ENCODE results near the gene CRYGN. TPM values are rescaled to one million over a fixed set of nuclear protein-coding genes. Genes with fewer than 3 reads are reported as not detected.

CRYGN gene
- total and polyA plus RNA-seq, 4 donors = under 0.01 to 0.02 TPM; not detected in 2

DNA sequence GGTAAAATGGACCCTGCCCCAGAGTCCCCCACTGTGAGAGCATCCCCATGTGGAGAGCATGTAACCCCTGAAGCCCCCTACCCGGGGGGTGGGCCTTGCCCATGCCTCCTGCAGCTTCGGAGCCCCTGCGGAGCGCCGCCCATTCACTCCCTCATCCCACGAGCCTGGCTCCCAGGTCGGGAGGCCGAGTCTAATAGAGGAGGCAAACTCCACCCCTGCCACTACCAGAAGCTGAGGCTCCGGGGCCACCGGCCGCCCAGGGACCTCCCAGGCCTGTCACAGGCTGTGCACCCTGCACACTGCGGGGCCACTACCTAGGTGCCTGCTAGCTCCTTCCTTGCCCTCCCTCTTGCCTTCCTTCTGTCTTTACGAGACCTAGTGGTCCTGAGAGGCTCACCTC, 47.5 kb downstream of the CRYGN start:
- Histone ChIP-seq H3K4me1 (ENCODE audit: control insufficient read depth in 4 of 4, insufficient read depth in 4 of 4, low read length in 3 of 4) (no peaks in the 10 kb centered on the region), H3K9ac (ENCODE audit: low read depth in 1 of 2, low read length in 2 of 2) (no peak overlapping the region), H3K27ac (ENCODE audit: low read depth in 1 of 2, low read length in 2 of 2) (no peak overlapping the region), H3K9me3 (ENCODE audit: control insufficient read depth in 4 of 4, low read length in 3 of 4) (no peaks in the 10 kb centered on the region), H3K36me3 (ENCODE audit: control insufficient read depth in 4 of 4, insufficient read depth in 3 of 4, low read depth in 1 of 4, low read length in 3 of 4) (no peaks in the 10 kb centered on the region), H3K4me3 (ENCODE audit: low read depth in 1 of 3, low read length in 3 of 3) (no peak overlapping the region), H3K27me3 (ENCODE audit: control insufficient read depth in 4 of 4, insufficient read depth in 4 of 4, low read length in 3 of 4) (peaks cover 0 to 2% (median 0%) of the 10 kb centered on the region in 4 donors)
- TF ChIP-seq RXRA (IDR thresholded peaks at IDR 0.05) = no peak
- no peak for TF ChIP-seq NR2F2 (IDR thresholded peaks at IDR 0.05)
- TF ChIP-seq GABPA (IDR thresholded peaks at IDR 0.05 in 1 of 2, conservative IDR thresholded peaks at IDR 0.05 in 1 of 2) = no peak
- no peak for TF ChIP-seq TAF1 (conservative IDR thresholded peaks at IDR 0.05)
- TF ChIP-seq, protein P1, sequence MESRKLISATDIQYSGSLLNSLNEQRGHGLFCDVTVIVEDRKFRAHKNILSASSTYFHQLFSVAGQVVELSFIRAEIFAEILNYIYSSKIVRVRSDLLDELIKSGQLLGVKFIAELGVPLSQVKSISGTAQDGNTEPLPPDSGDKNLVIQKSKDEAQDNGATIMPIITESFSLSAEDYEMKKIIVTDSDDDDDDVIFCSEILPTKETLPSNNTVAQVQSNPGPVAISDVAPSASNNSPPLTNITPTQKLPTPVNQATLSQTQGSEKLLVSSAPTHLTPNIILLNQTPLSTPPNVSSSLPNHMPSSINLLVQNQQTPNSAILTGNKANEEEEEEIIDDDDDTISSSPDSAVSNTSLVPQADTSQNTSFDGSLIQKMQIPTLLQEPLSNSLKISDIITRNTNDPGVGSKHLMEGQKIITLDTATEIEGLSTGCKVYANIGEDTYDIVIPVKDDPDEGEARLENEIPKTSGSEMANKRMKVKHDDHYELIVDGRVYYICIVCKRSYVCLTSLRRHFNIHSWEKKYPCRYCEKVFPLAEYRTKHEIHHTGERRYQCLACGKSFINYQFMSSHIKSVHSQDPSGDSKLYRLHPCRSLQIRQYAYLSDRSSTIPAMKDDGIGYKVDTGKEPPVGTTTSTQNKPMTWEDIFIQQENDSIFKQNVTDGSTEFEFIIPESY (IDR thresholded peaks at IDR 0.05) = no peak
- no peak for TF ChIP-seq HNF4G (IDR thresholded peaks at IDR 0.05)
- TF ChIP-seq, protein P2, sequence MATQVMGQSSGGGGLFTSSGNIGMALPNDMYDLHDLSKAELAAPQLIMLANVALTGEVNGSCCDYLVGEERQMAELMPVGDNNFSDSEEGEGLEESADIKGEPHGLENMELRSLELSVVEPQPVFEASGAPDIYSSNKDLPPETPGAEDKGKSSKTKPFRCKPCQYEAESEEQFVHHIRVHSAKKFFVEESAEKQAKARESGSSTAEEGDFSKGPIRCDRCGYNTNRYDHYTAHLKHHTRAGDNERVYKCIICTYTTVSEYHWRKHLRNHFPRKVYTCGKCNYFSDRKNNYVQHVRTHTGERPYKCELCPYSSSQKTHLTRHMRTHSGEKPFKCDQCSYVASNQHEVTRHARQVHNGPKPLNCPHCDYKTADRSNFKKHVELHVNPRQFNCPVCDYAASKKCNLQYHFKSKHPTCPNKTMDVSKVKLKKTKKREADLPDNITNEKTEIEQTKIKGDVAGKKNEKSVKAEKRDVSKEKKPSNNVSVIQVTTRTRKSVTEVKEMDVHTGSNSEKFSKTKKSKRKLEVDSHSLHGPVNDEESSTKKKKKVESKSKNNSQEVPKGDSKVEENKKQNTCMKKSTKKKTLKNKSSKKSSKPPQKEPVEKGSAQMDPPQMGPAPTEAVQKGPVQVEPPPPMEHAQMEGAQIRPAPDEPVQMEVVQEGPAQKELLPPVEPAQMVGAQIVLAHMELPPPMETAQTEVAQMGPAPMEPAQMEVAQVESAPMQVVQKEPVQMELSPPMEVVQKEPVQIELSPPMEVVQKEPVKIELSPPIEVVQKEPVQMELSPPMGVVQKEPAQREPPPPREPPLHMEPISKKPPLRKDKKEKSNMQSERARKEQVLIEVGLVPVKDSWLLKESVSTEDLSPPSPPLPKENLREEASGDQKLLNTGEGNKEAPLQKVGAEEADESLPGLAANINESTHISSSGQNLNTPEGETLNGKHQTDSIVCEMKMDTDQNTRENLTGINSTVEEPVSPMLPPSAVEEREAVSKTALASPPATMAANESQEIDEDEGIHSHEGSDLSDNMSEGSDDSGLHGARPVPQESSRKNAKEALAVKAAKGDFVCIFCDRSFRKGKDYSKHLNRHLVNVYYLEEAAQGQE (IDR thresholded peaks at IDR 0.05) = no peak
- TF ChIP-seq, protein P3, sequence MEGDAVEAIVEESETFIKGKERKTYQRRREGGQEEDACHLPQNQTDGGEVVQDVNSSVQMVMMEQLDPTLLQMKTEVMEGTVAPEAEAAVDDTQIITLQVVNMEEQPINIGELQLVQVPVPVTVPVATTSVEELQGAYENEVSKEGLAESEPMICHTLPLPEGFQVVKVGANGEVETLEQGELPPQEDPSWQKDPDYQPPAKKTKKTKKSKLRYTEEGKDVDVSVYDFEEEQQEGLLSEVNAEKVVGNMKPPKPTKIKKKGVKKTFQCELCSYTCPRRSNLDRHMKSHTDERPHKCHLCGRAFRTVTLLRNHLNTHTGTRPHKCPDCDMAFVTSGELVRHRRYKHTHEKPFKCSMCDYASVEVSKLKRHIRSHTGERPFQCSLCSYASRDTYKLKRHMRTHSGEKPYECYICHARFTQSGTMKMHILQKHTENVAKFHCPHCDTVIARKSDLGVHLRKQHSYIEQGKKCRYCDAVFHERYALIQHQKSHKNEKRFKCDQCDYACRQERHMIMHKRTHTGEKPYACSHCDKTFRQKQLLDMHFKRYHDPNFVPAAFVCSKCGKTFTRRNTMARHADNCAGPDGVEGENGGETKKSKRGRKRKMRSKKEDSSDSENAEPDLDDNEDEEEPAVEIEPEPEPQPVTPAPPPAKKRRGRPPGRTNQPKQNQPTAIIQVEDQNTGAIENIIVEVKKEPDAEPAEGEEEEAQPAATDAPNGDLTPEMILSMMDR (IDR thresholded peaks at IDR 0.05; ENCODE audit: low read depth, low read length, missing input control) = no peak
- no peak for TF ChIP-seq EGR1 (IDR thresholded peaks at IDR 0.05; ENCODE audit: low read depth in 2 of 2)
- TF ChIP-seq, protein P4, sequence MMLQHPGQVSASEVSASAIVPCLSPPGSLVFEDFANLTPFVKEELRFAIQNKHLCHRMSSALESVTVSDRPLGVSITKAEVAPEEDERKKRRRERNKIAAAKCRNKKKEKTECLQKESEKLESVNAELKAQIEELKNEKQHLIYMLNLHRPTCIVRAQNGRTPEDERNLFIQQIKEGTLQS (IDR thresholded peaks at IDR 0.05) = no peak
- TF ChIP-seq YY1 (IDR thresholded peaks at IDR 0.05) = no peak
- no peak for TF ChIP-seq HNF4A (conservative IDR thresholded peaks at IDR 0.05)
- DNase-seq (ENCODE audit: low spot score) = no peak
- WGBS = 88% methylated on average over 13 of the region's 13 CpGs

DNA sequence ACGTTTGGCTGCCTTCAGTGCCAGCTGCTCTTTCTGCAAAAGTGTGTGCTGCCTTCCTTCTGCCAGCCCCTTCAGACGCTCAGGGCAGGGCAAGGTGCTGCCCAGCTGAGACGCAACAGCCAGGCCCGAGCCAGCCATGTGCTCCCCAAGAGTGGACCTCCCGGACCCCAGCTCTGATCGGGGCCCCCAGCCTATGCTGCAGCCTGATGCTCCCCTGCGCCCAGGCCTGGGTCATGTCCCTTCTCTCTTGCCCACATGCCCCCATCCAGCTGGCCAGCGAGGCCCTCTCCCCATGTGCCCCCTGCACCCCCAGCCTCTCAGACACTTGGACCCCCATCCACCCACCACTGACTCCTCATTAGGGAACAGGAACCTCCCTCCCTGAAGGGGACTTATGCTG, 47.9 kb downstream of the CRYGN start:
- WGBS = 89% methylated on average over 8 of the region's 8 CpGs
- no peak overlapping the region for H3K9ac ChIP-seq (ENCODE audit: low read depth in 1 of 2, low read length in 2 of 2)
- no peaks in the 10 kb centered on the region for H3K9me3 ChIP-seq (ENCODE audit: control insufficient read depth in 4 of 4, low read length in 3 of 4)
- no peaks in the 10 kb centered on the region for H3K36me3 ChIP-seq (ENCODE audit: control insufficient read depth in 4 of 4, insufficient read depth in 3 of 4, low read depth in 1 of 4, low read length in 3 of 4)
- H3K4me1 ChIP-seq (ENCODE audit: control insufficient read depth in 4 of 4, insufficient read depth in 4 of 4, low read length in 3 of 4) = no peaks in the 10 kb centered on the region
- no peak overlapping the region for H3K27ac ChIP-seq (ENCODE audit: low read depth in 1 of 2, low read length in 2 of 2)
- DNase-seq (ENCODE audit: low spot score) = no peak
- H3K27me3 ChIP-seq (ENCODE audit: control insufficient read depth in 4 of 4, insufficient read depth in 4 of 4, low read length in 3 of 4) = peaks cover 0 to 2% (median 0%) of the 10 kb centered on the region in 4 donors
- no peak overlapping the region for H3K4me3 ChIP-seq (ENCODE audit: low read depth in 1 of 3, low read length in 3 of 3)
- TF ChIP-seq, protein P1 (IDR thresholded peaks at IDR 0.05) = no peak
- TF ChIP-seq, protein P5, sequence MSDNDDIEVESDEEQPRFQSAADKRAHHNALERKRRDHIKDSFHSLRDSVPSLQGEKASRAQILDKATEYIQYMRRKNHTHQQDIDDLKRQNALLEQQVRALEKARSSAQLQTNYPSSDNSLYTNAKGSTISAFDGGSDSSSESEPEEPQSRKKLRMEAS (IDR thresholded peaks at IDR 0.05) = no peak
- TF ChIP-seq HNF4G (IDR thresholded peaks at IDR 0.05) = no peak
- no peak for TF ChIP-seq GABPA (IDR thresholded peaks at IDR 0.05 in 1 of 2, conservative IDR thresholded peaks at IDR 0.05 in 1 of 2)
- no peak for TF ChIP-seq YY1 (IDR thresholded peaks at IDR 0.05)
- TF ChIP-seq, protein P2 (IDR thresholded peaks at IDR 0.05) = no peak
- no peak for TF ChIP-seq RAD21 (IDR thresholded peaks at IDR 0.05)
- TF ChIP-seq TAF1 (conservative IDR thresholded peaks at IDR 0.05) = no peak
- no peak for TF ChIP-seq FOXA2 (IDR thresholded peaks at IDR 0.05)

All from liver (tissue), 9 donors.